K562 (cell line): ENCODE results near the gene TEX35. TPM values are rescaled to one million over a fixed set of nuclear protein-coding genes. Genes with fewer than 3 reads are reported as not detected.

Experiments
- EP300 ChIP-seq: IDR thresholded peaks from 2 replicates; pipeline ENCODE4 v1.6.1; 2012; ENCODE audit warnings: low read length, improper control_type of control experiment
- KAT7 ChIP-seq: sonication (generic); formaldehyde crosslinking; IDR thresholded peaks from 2 replicates; pipeline ENCODE4 v1.8.0; 2022; ENCODE audit warnings: missing genetic modification reagents, mild to moderate bottlenecking, borderline replicate concordance
- POLR2AphosphoS2 ChIP-seq: IDR thresholded peaks from 2 replicates; pipeline ENCODE4 v1.6.1; 2012; ENCODE audit warnings: low read length, improper control_type of control experiment
- ZNF277 ChIP-seq: fragments of 250-450 bp; sonication (Bioruptor Pico); IDR thresholded peaks from 2 replicates; pipeline ENCODE4 v1.8.0; 2022; ENCODE audit warnings: inconsistent platforms, mild to moderate bottlenecking, moderate library complexity, borderline replicate concordance
- ZNF282 ChIP-seq: sonication (generic); formaldehyde crosslinking; IDR thresholded peaks from 2 replicates; pipeline ENCODE4 v1.8.1; 2023; ENCODE audit warnings: missing genetic modification reagents
- ZNF609 ChIP-seq: sonication (generic); formaldehyde crosslinking; IDR thresholded peaks from 2 replicates; pipeline ENCODE4 v1.8.1; 2023; ENCODE audit warnings: missing genetic modification reagents, mild to moderate bottlenecking, borderline replicate concordance
- polyA plus RNA-seq, 8 experiments: library from polyadenylated mRNA; depleted of rRNA in 4 of 8; stranded (reverse) in 5 of 8; unstranded in 3 of 8; fragments of >200 nt; fragmentation: Nextera tagmentation in 2 of 8; fragmentation: Illumina TruSeq in 1 of 8; extraction: Ambion mirVana in 2 of 8; extraction: Trizol in 1 of 8; gene quantifications; 2 replicates each; pipeline versions ENCODE4 v1.2.1 to v1.2.3, GENCODE V29; 2011 to 2014; ENCODE audit warnings: inconsistent platforms in 1 of 8, missing spikeins in 1 of 8
- total RNA-seq, 7 experiments: library from RNA; depleted of rRNA in 6 of 7; stranded (reverse); fragments of >200 nt in 6 of 7; fragmentation: Illumina TruSeq in 2 of 7; extraction: Trizol in 2 of 7; gene quantifications; 2 replicates each; pipeline versions ENCODE4 v1.2.1 to v1.2.3, GENCODE V29; 2011 to 2021; ENCODE audit warnings: low replicate concordance in 1 of 7

Gene TEX35
- total and polyA plus RNA-seq, 9 of the 15 experiments (the other 6 are each of a cell fraction or from before 2014, with no cell fraction given): not detected

- TF ChIP-seq ZNF282 (CRISPR knock-in tag): no peak
- TF ChIP-seq POLR2AphosphoS2: no peak
- TF ChIP-seq KAT7 (CRISPR knock-in tag): no peak
- TF ChIP-seq ZNF277 (CRISPR knock-in tag): no peak
- no peak for TF ChIP-seq EP300
- no peak for TF ChIP-seq ZNF609 (CRISPR knock-in tag)
- TF ChIP-seq, all 486 proteins: peak for 0
These were observed 24.6 kb downstream of the TEX35 start (continued) for GRCh38 chr1:178537382-178538090.
